Esophagus muscularis mucosa (tissue), 4 donors: ENCODE results near the gene CCL13. TPM values are rescaled to one million over a fixed set of nuclear protein-coding genes. Genes with fewer than 3 reads are reported as not detected.

ENCODE experiments used
- DNase-seq: peaks from one replicate; pipeline ENCODE4 v3.0.0-alpha.2; 2017; ENCODE audit errors: extremely low spot score
- H3K27ac ChIP-seq, 4 donors: fragments of 200-600 bp; sonication (generic); replicated peaks in 1 of 4; 1 replicate in 3 of 4; 2 replicates in 1 of 4; pipeline ENCODE4 v1.5.1; 2016 to 2019; ENCODE audit warnings: mild to moderate bottlenecking in 1 of 4
- H3K27me3 ChIP-seq, 4 donors: fragments of 200-600 bp; sonication (generic); one replicate each; pipeline versions ENCODE4 v1.5.1 to v1.6.0; 2016 to 2019
- H3K36me3 ChIP-seq, 4 donors: fragments of 200-600 bp; sonication (generic); one replicate each; pipeline ENCODE4 v1.5.1; 2016 to 2019
- H3K4me1 ChIP-seq, 4 donors: fragments of 200-600 bp; sonication (generic); one replicate each; pipeline ENCODE4 v1.5.1; 2016 to 2019
- H3K4me3 ChIP-seq, 4 donors: fragments of 200-600 bp; sonication (generic); 1 replicate in 2 of 4; 2 replicates in 2 of 4; pipeline ENCODE4 v1.5.1; 2016 to 2019; ENCODE audit warnings: mild to moderate bottlenecking in 4 of 4, moderate library complexity in 1 of 4
- H3K9me3 ChIP-seq, 4 donors: fragments of 200-600 bp; sonication (generic); 1 replicate in 3 of 4; 2 replicates in 1 of 4; pipeline ENCODE4 v1.5.1; 2016 to 2019
- CTCF ChIP-seq, 3 experiments: fragments of 200-600 bp in 2 of 3; fragments of 450-650 bp in 1 of 3; sonication (generic) in 2 of 3; IDR thresholded peaks; one replicate each; pipeline ENCODE4 v1.5.1; 2017 to 2019; ENCODE audit warnings: antibody characterized with exemption in 3 of 3, mild to moderate bottlenecking in 2 of 3, moderate library complexity in 1 of 3
- EP300 ChIP-seq: sonication (generic); formaldehyde crosslinking; IDR thresholded peaks from one replicate; pipeline ENCODE4 v1.6.1; 2017; ENCODE audit warnings: antibody characterized with exemption
- POLR2A ChIP-seq: fragments of 450-650 bp; IDR thresholded peaks from one replicate; pipeline ENCODE4 v1.6.1; 2017; ENCODE audit warnings: antibody characterized with exemption, moderate library complexity, mild to moderate bottlenecking, low read depth
- POLR2AphosphoS5 ChIP-seq, 2 donors: sonication (generic); formaldehyde crosslinking; IDR thresholded peaks; one replicate each; pipeline ENCODE4 v1.6.1; 2017; ENCODE audit warnings: antibody characterized with exemption in 2 of 2
- WGBS: methylation state at CpG from one replicate; pipeline ENCODE4 v1.1.5; 2018; 5-methylcytosine and 5-hydroxymethylcytosine counted together
- intact Hi-C: fragments of 100-400 bp; cut with DNase I; formaldehyde crosslinking; loops from one replicate; pipeline ENCODE4 v1.15.1; 2023
- total RNA-seq, 4 donors: library from RNA; depleted of rRNA; stranded (reverse); fragments of >200 nt; gene quantifications; one replicate each; pipeline versions ENCODE4 v1.1.0 to v1.2.1, GENCODE V29; 2016

Gene CCL13
- total RNA-seq, 4 donors from 2014 or later, result 0.78 to 3.6 (median 2.0) TPM; not detected in 1

DNA sequence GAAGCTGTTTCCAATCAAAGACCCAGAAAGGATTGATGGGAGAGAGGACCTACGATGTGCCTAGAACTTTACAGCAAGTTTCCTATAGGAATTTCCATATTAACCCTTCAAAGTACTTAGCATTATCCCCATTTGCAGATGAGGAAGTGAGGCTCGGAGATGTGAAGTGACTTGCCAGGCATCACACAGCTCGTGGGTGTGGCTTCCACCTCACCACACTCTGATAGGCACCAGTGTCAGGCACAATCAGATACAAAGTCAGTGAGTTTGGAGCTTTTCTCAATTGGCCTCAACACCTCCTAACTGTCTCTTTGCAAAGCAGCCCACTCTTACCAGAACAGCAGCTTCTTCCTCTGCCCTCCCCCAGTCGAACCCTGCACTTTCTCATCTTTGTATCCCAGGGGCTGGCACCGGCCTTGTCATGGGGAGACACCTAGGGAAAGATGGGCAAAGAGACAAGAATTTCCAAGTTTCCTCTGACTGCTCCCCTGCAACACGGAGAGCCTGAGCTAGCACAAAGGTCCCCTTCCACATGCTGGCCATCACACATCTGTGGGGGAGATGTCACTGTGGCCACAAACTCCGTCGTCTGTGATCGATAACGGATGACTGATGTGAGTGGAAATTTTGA lies 44.1 kb downstream of the CCL13 start:
- DNase-seq, result no peak
- 64% methylated on average over 10 of the region's 10 CpGs for WGBS
- H3K4me3 ChIP-seq, result no peak overlapping the region
- peaks cover 0 to 16% (median 0%) of the 10 kb centered on the region in 4 donors for H3K27me3 ChIP-seq
- no peaks in the 10 kb centered on the region for H3K4me1 ChIP-seq
- H3K9me3 ChIP-seq, result no peaks in the 10 kb centered on the region
- intact Hi-C loops, result no loop called here
- no peak for TF ChIP-seq POLR2AphosphoS5 (IDR thresholded peaks at IDR 0.05)
- TF ChIP-seq EP300, result no peak
- no peak for TF ChIP-seq POLR2A
- TF ChIP-seq CTCF (IDR thresholded peaks at IDR 0.05), result no peak
- H3K27ac ChIP-seq, result no peak overlapping the region
- no peaks in the 10 kb centered on the region for H3K36me3 ChIP-seq

GRCh38 chr17:34401165-34401564 lies 44.9 kb downstream of the CCL13 start:
- no peak for DNase-seq
- H3K4me3 ChIP-seq, result no peak overlapping the region
- no peaks in the 10 kb centered on the region for H3K9me3 ChIP-seq
- no peaks in the 10 kb centered on the region for H3K4me1 ChIP-seq
- TF ChIP-seq POLR2A, result no peak
- no peak for TF ChIP-seq POLR2AphosphoS5 (IDR thresholded peaks at IDR 0.05)
- no peak overlapping the region for H3K27ac ChIP-seq
- WGBS, result 77% methylated on average over 5 of the region's 5 CpGs
- no peaks in the 10 kb centered on the region for H3K36me3 ChIP-seq
- intact Hi-C loops, result no loop called here
- H3K27me3 ChIP-seq, result peaks cover 0 to 16% (median 0%) of the 10 kb centered on the region in 4 donors

DNA sequence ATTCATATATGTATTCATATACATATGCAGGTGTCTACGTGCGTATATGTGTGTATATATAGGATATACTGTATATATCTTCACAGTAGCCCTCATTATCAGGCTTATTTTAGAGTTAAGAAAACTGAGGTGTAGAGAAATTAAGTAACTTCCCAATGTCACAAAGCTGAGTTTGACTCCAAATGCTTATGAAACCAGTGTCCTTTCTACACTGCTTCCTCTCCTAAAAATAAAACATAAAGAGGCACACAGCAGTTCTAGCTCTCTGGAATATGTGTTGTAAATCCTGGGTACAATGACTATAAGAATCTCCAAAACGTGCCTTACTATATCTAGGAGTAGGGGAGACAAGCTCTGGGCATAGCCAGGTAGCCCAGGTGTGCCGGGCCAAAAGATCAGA lies 46.7 kb downstream of the CCL13 start:
- Histone ChIP-seq H3K36me3 (no peaks in the 10 kb centered on the region), H3K27ac (no peak overlapping the region), H3K4me3 (no peak overlapping the region), H3K4me1 (no peaks in the 10 kb centered on the region), H3K9me3 (no peaks in the 10 kb centered on the region), H3K27me3 (peaks cover 0 to 22% (median 1%) of the 10 kb centered on the region in 4 donors)
- intact Hi-C loops, result no loop called here
- no peak for TF ChIP-seq CTCF (IDR thresholded peaks at IDR 0.05)
- TF ChIP-seq EP300, result no peak
- TF ChIP-seq POLR2A, result no peak
- no peak for TF ChIP-seq POLR2AphosphoS5 (IDR thresholded peaks at IDR 0.05)
- 65% methylated on average over 4 of the region's 4 CpGs for WGBS
- DNase-seq, result no peak

DNA sequence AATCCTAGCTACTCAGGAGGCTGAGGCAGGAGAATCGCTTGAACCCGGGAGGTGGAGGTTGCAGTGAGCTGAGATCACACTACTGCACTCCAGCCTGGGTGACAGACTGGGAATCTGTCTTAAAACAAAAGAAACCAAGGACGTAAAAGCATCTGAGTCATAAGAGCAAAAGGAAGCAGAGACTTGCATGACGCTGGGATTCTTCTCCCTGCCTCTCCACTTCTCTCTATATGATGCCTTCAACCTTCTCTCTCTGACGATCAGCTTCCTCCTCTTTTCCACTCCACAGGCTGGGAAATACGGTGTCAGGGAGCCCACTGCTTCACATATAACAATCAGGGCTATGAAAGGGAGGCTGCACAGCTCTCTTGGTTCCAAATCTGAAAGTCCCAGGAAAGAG lies 49.9 kb downstream of the CCL13 start:
- H3K27me3 ChIP-seq, result peaks cover 0 to 43% (median 4%) of the 10 kb centered on the region in 4 donors
- H3K27ac ChIP-seq, result no peak overlapping the region
- no peak for DNase-seq
- H3K36me3 ChIP-seq, result no peaks in the 10 kb centered on the region
- no peak for TF ChIP-seq POLR2A
- no peak for TF ChIP-seq EP300
- no peak for TF ChIP-seq CTCF (IDR thresholded peaks at IDR 0.05)
- TF ChIP-seq POLR2AphosphoS5 (IDR thresholded peaks at IDR 0.05), result no peak
- WGBS, result 79% methylated on average over 6 of the region's 6 CpGs
- H3K9me3 ChIP-seq, result no peaks in the 10 kb centered on the region
- H3K4me3 ChIP-seq, result no peak overlapping the region
- no peaks in the 10 kb centered on the region for H3K4me1 ChIP-seq
- intact Hi-C loops, result no loop called here

Other genes with a start within 250 kb of the CCL13 start
- gene CCL2, start 101.2 kb upstream of the CCL13 start, total RNA-seq, result 100 to 1,000 TPM in 1 of 4 donors, 10 to 100 TPM in 2, 1 to 10 TPM in 1; 7.1 to 514 (median 20.8) TPM
- under 1 TPM in 1 of 4 donors, not detected in 3; 0.83 TPM for gene CCL7, start 86.3 kb upstream of the CCL13 start, total RNA-seq
- 1 to 10 TPM; 2.0 to 8.8 (median 6.6) TPM for gene CCL11, start 70.7 kb upstream of the CCL13 start, total RNA-seq
- gene CCL8, start 37.0 kb upstream of the CCL13 start, total RNA-seq, result 1 to 10 TPM in 1 of 4 donors, not detected in 3; 2.0 TPM
- not detected for gene CCL1, start 6.8 kb downstream of the CCL13 start, total RNA-seq
- under 1 TPM in 2 of 4 donors, not detected in 2; under 0.01 to 0.06 TPM for gene TMEM132E, start 223.1 kb downstream of the CCL13 start, total RNA-seq